AG10803 (cell line): ENCODE data around the gene LCE3E.
"Not testable (repeated sequence)": the region's sequence is repeated elsewhere in the genome, so short reads cannot be mapped to it uniquely, and the experiment has no call there.

Experiments
- DNase-seq: peaks from one replicate; pipeline ENCODE4 v3.0.0; 2010; ENCODE audit warnings: low read depth
- H3K4me3 ChIP-seq: 2 replicates; pipeline ENCODE4 v1.5.1; 2011; ENCODE audit warnings: mild to moderate bottlenecking, low read length, control low read depth
- TF ChIP-seq, protein P1 (sequence below): conservative IDR thresholded peaks from 2 replicates; pipeline ENCODE4 v1.5.1; 2011; ENCODE audit warnings: mild to moderate bottlenecking, low read length, control low read depth, inconsistent platforms

The LCE3E gene, protein sequence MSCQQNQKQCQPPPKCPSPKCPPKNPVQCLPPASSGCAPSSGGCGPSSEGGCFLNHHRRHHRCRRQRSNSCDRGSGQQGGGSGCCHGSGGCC

DNA sequence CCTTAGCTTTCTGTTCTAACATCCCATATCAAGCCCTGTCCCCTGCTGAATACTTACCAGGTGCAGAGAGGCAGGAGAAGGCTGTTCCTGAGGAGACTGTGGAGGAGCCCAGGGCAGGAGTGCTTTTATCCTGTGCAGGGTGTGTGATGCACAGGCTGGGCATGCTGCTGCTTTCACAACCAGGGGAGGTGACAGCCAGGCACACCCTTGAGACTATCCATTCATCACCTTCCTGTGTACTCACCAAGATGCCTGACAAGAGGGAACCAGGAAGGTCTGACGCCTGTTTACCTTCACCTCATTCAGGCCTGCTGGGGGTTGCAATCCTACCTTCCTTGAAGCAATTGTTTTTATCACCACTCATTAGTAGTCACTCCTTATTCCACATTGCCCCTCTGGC, at the start of gene LCE3E:
Gene LCE3E, minus strand, starts transcription at position 100 of the 400 bp plus-strand sequence. CDS start 572 bp downstream, outside the sequence.
- DNase-seq, result no peak
- TF ChIP-seq, protein P1, sequence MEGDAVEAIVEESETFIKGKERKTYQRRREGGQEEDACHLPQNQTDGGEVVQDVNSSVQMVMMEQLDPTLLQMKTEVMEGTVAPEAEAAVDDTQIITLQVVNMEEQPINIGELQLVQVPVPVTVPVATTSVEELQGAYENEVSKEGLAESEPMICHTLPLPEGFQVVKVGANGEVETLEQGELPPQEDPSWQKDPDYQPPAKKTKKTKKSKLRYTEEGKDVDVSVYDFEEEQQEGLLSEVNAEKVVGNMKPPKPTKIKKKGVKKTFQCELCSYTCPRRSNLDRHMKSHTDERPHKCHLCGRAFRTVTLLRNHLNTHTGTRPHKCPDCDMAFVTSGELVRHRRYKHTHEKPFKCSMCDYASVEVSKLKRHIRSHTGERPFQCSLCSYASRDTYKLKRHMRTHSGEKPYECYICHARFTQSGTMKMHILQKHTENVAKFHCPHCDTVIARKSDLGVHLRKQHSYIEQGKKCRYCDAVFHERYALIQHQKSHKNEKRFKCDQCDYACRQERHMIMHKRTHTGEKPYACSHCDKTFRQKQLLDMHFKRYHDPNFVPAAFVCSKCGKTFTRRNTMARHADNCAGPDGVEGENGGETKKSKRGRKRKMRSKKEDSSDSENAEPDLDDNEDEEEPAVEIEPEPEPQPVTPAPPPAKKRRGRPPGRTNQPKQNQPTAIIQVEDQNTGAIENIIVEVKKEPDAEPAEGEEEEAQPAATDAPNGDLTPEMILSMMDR, result no peak
- no peak within 1 kb of the TSS for H3K4me3 ChIP-seq

DNA sequence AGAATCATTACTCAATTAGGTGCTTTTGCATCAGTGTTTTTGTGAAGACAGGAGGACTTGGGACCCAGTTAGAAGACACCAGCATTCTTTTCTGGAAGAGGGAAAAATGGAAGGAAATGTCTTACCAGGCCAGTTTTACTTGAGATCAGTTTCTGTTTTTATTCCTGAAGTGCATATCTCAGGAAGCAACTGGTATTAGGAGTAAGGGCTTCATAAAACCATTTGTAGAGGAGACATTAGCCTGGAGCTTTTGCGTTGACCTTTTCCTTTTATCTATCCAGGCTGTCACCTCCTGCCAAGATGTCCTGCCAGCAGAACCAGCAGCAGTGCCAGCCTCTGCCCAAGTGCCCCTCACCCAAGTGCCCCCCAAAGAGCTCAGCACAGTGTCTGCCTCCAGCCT, 46.9 kb upstream of the LCE3E start, which contains the start of gene LCE3B:
Gene LCE3B, plus strand, starts transcription at position 301 of the 400 bp plus-strand sequence. Its CDS starts 0 bp downstream, at position 301.
- TF ChIP-seq, protein P1, result no peak
- no peak for DNase-seq
- no peak within 1 kb of the TSS for H3K4me3 ChIP-seq

DNA sequence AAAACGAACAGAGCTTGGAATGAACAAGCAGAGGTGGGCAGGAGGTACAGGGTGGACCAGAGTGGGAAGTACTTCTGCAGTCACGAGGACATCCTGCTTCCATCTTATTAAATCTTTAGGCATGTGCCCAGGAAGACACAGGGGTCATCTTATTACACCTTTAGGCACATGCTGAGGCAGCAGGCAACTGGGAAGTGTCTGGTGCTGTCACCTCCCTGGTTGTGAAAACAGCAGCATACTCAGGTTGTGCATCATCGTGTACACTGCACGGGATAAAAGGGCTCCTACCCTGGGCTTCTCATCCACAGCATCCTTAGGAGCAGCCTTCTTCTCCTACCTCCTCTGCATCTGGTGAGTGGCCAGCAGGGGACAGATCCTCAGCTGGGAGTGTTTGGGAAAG, 33.4 kb upstream of the LCE3E start, which contains the start of gene LCE3C:
Gene LCE3C, plus strand, starts transcription at position 301 of the 400 bp plus-strand sequence. CDS start 498 bp downstream, outside the sequence.
- DNase-seq, result no peak
- no peak within 1 kb of the TSS for H3K4me3 ChIP-seq
- TF ChIP-seq, protein P1, result no peak

DNA sequence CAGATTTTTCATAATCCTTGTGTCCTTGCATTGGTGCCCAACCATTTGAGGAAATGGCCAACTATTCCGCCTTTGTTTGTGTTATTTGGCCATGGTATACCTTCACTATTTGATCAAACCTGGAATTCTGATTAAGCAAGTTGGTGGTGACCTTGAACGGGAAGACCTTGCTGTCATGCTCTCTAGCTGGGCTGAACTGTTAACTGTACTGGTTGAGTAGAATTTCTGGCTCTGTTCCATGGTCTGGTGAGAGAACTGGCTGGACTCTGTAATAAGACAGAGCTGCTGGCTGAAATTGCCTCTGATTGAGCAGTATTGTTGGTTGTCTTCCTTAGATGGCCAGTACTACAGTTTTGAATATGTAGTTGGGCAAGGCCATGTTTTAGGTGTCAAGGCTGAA, 30.4 kb upstream of the LCE3E start:
- no peak for DNase-seq
- TF ChIP-seq, protein P1, result no peak
- no peak overlapping the region for H3K4me3 ChIP-seq

DNA sequence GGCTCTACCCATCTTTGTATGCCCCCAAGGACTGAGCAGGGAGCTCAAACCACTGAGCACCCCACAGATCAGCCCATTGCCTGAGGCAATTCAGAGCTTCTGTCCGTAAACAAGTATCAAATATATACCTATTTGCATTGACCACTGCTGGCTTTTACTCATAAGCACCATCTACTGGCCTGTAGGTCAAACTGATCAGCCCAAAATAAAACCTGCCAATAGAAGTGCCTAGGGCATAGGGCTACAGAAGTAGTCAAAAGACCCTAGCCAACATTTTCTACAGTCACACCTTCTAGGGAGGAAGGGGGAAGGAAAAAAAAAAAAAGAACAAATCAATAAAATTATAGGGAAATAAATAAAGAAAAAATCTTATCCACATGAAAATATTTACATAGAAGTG, 19.0 kb upstream of the LCE3E start:
- no peak for DNase-seq
- TF ChIP-seq, protein P1, result no peak

DNA sequence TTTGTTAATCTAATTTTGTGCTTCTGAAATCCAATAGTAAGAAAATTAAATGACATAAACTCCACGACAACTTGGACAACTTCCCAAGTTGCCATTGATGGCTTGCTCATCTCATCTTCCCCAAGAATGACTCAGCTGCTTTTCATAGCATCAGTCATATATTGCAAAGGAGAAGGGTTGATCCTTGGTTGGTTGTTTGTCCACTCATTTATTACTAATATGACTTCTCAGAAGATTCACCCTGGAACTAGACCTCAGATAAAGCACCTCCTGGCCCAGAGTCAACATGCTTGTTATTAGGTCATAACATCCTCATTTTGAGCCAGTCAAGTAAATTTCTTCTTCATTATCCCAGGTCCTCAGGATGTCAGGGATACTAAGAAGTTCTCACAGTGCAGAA, 16.1 kb upstream of the LCE3E start:
- TF ChIP-seq, protein P1, result no peak
- no peak for DNase-seq

More for the DNA sequence above, 19.0 kb upstream of the LCE3E start:
- no peak overlapping the region for H3K4me3 ChIP-seq

DNA sequence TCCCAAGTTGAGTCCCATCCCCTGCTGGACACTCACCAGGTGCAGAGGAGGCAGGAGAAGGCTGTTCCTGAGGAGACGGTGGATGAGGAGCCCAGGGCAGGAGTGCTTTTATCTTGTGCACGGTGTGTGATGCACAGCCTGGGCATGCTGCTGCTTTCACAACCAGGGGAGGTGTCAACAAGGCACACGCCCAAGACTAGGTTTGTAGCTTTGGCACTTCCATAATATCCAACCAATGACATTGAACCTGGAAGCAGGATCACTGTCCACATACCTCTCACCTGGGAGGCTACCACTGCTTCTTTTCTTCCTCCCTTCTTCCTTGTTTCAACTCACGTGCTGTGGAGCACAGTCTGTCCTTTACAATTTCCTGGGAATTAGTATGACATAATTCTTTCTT, 13.9 kb upstream of the LCE3E start, which contains the start of gene LCE3D:
Gene LCE3D, minus strand, starts transcription at position 84 of the 400 bp plus-strand sequence. CDS start 580 bp downstream, outside the sequence.
- DNase-seq, result no peak
- TF ChIP-seq, protein P1, result no peak
- no peak within 1 kb of the TSS for H3K4me3 ChIP-seq

More for the DNA sequence above, 16.1 kb upstream of the LCE3E start:
- H3K4me3 ChIP-seq, result no peak overlapping the region

DNA sequence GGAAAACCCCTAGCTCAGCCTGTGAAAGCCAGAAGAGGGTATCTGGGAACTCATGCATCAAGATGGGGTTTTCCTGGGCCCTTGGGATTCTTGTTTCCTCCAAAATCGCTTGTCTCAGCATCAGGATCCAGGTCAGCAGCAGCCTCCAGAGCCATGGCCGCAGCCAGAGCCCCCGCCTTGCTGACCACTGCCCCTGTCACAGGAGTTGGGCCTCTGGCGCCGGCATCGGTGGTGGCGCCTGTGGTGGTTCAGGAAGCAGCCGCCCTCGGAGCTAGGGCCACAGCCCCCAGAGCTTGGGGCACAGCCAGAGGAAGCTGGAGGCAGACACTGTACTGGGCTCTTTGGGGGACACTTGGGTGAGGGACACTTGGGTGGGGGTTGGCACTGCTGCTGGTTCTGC, 12.9 kb upstream of the LCE3E start:
- not testable (repeated sequence) for H3K4me3 ChIP-seq, DNase-seq
